OCI-LY1 (cell line): ENCODE data around the gene GRIA4.
"Not testable (repeated sequence)": the region's sequence is repeated elsewhere in the genome, so short reads cannot be mapped to it uniquely, and the experiment has no call there.

Source experiments
- H2AFZ ChIP-seq: fragments of 200-600 bp; sonication (generic), shearing (Covaris generic); 2 replicates; pipeline ENCODE4 v1.6.0; 2014; ENCODE audit warnings: antibody characterized with exemption, mild to moderate bottlenecking, low read length
- H3F3A ChIP-seq: fragments of 200-600 bp; sonication (generic), shearing (Covaris generic); 2 replicates; pipeline ENCODE4 v1.6.0; 2014; ENCODE audit warnings: mild to moderate bottlenecking, antibody characterized with exemption, low read length, moderate library complexity; ENCODE audit not compliant: insufficient read depth
- H3K27ac ChIP-seq: fragments of 200-600 bp; sonication (generic); 2 replicates; pipeline ENCODE4 v1.5.1; 2014; ENCODE audit warnings: low read length, mixed run types, mild to moderate bottlenecking, low read depth; ENCODE audit not compliant: poor library complexity, severe bottlenecking
- H3K27me3 ChIP-seq: fragments of 200-600 bp; sonication (generic); 2 replicates; pipeline ENCODE4 v1.6.0; 2014; ENCODE audit warnings: antibody characterized with exemption, mild to moderate bottlenecking, low read length, moderate library complexity; ENCODE audit not compliant: insufficient read depth
- H3K36me3 ChIP-seq: fragments of 200-600 bp; sonication (generic); 2 replicates; pipeline ENCODE4 v1.6.1; 2014; ENCODE audit warnings: mild to moderate bottlenecking, antibody characterized with exemption, low read length, moderate library complexity, mixed read lengths; ENCODE audit not compliant: insufficient read depth
- H3K4me1 ChIP-seq: fragments of 200-600 bp; sonication (generic); 2 replicates; pipeline ENCODE4 v1.5.1; 2014; ENCODE audit warnings: mild to moderate bottlenecking, low read length, moderate library complexity; ENCODE audit not compliant: insufficient read depth, severe bottlenecking
- H3K4me2 ChIP-seq: fragments of 200-600 bp; sonication (generic), shearing (Covaris generic); 2 replicates; pipeline ENCODE4 v1.6.1; 2014; ENCODE audit warnings: low read length
- H3K4me3 ChIP-seq: fragments of 200-600 bp; sonication (generic); 2 replicates; pipeline ENCODE4 v1.5.1; 2014; ENCODE audit warnings: low read length, low read depth, mild to moderate bottlenecking, mixed read lengths; ENCODE audit not compliant: poor library complexity, severe bottlenecking
- H3K79me2 ChIP-seq: fragments of 200-600 bp; shearing (Covaris generic); 2 replicates; pipeline ENCODE4 v1.6.1; 2016; ENCODE audit warnings: mixed run types, low read length, mixed read lengths; ENCODE audit not compliant: insufficient read depth
- H3K9ac ChIP-seq: fragments of 200-600 bp; sonication (generic), shearing (Covaris generic); 2 replicates; pipeline ENCODE4 v1.6.1; 2014; ENCODE audit warnings: mild to moderate bottlenecking, low read length, mixed read lengths
- H3K9me2 ChIP-seq: fragments of 200-600 bp; sonication (generic), shearing (Covaris generic); 2 replicates; pipeline ENCODE4 v1.6.1; 2014; ENCODE audit warnings: low read depth, mild to moderate bottlenecking, low read length, mixed read lengths
- H3K9me3 ChIP-seq: fragments of 200-600 bp; shearing (Covaris generic); 2 replicates; pipeline ENCODE4 v1.6.1; 2014; ENCODE audit warnings: low read length, mixed read lengths
- H4K20me1 ChIP-seq: fragments of 200-600 bp; sonication (generic), shearing (Covaris generic); 2 replicates; pipeline ENCODE4 v1.6.0; 2016; ENCODE audit warnings: mild to moderate bottlenecking, low read length; ENCODE audit not compliant: insufficient read depth
- EZH2 ChIP-seq: fragments of 200-600 bp; sonication (generic), shearing (Covaris generic); IDR thresholded peaks from 2 replicates; pipeline ENCODE4 v1.8.0; 2017; ENCODE audit warnings: borderline replicate concordance, mixed run types, mild to moderate bottlenecking, antibody characterized with exemption, low read length, moderate library complexity, mixed read lengths
- TF ChIP-seq, protein P1 (sequence below): fragments of 200-600 bp; sonication (generic), shearing (Covaris generic); IDR thresholded peaks from 2 replicates; pipeline ENCODE4 v1.5.1; 2017; ENCODE audit warnings: mild to moderate bottlenecking, antibody characterized with exemption, low read length, moderate library complexity, mixed read lengths

Gene GRIA4

DNA sequence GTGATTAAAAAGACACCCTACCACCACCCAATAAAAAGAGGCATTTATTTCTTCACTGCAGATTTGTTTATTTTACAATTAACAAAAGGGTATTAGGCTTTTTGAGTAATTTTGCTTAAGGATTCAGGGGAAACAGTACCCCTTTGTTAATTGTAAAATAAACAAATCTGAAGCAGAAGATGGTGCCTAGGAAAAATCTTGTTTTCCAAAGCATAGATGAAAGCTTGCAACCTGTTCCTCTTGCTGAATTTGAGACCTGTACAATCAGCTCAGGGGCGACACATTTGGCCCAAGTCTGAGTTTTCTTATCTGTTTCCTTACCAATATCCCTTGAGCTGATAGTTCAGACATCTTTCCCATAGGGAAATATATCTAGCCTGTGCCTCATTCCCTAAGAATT, 171.9 kb downstream of the GRIA4 start:
- Histone ChIP-seq H4K20me1 (no peaks in the 10 kb centered on the region), H3K27me3 (no peaks in the 10 kb centered on the region), H3K4me3 (no peak overlapping the region), H3K27ac (no peak overlapping the region), H3K9me3 (no peaks in the 10 kb centered on the region), H3K9me2 (no peaks in the 10 kb centered on the region), H3K36me3 (no peaks in the 10 kb centered on the region), H3F3A (no peaks in the 10 kb centered on the region), H2AFZ (no peak overlapping the region), H3K4me2 (no peak overlapping the region), H3K79me2 (no peaks in the 10 kb centered on the region), H3K4me1 (no peaks in the 10 kb centered on the region), H3K9ac (no peak overlapping the region)
- TF ChIP-seq, protein P1, sequence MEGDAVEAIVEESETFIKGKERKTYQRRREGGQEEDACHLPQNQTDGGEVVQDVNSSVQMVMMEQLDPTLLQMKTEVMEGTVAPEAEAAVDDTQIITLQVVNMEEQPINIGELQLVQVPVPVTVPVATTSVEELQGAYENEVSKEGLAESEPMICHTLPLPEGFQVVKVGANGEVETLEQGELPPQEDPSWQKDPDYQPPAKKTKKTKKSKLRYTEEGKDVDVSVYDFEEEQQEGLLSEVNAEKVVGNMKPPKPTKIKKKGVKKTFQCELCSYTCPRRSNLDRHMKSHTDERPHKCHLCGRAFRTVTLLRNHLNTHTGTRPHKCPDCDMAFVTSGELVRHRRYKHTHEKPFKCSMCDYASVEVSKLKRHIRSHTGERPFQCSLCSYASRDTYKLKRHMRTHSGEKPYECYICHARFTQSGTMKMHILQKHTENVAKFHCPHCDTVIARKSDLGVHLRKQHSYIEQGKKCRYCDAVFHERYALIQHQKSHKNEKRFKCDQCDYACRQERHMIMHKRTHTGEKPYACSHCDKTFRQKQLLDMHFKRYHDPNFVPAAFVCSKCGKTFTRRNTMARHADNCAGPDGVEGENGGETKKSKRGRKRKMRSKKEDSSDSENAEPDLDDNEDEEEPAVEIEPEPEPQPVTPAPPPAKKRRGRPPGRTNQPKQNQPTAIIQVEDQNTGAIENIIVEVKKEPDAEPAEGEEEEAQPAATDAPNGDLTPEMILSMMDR, result no peak
- TF ChIP-seq EZH2, result no peak

DNA sequence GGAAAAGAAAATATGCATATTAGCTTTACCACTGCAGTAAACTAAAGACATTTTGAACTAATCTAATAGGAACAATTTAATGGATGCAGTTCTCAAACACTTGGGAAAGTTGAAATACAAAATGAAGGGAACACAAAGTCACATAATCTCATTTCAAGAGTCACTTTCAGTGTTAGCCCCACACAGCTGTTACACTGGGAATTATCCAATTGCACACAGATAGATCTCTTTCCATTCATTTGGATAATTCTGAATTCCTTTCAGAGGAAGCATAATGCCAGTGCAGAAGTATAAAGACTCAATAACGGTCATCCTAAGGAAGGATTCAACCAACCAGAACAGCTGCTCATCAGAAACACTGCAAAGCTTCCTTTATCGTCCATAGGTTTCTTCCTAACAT, 173.3 kb downstream of the GRIA4 start:
- Histone ChIP-seq H3K4me2 (no peak overlapping the region), H3K27me3 (no peaks in the 10 kb centered on the region), H3K4me3 (no peak overlapping the region), H3K9ac (no peak overlapping the region), H3K27ac (no peak overlapping the region), H3K36me3 (no peaks in the 10 kb centered on the region), H2AFZ (no peak overlapping the region), H4K20me1 (no peaks in the 10 kb centered on the region), H3K9me2 (no peaks in the 10 kb centered on the region), H3F3A (no peaks in the 10 kb centered on the region), H3K79me2 (no peaks in the 10 kb centered on the region), H3K9me3 (no peaks in the 10 kb centered on the region), H3K4me1 (no peaks in the 10 kb centered on the region)
- TF ChIP-seq, protein P1, result no peak
- TF ChIP-seq EZH2, result no peak

DNA sequence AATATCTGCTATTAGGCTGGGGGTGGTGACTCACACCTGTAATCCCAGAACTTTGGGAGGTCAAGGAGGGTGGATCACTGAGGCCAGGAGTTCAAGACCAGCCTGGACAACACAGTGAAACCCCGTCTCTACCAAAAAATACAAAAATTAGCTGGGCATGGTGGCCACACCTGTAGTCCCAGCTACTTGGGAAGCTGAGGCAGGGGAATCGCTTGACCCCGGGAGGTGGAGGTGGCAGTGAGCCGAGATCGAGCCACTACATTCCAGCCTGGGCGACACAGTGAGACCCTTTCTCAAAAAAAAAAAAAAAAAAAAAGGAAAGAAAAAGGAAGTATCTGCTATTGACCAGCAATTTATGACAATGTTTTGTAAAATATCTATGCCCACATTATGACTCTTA, 176.0 kb downstream of the GRIA4 start:
- not testable (repeated sequence) for H3K4me2 ChIP-seq, H3K9ac ChIP-seq, H3K9me2 ChIP-seq, H3K79me2 ChIP-seq, H2AFZ ChIP-seq, H3F3A ChIP-seq, H3K4me1 ChIP-seq, H3K4me3 ChIP-seq, H3K9me3 ChIP-seq, H3K36me3 ChIP-seq, H3K27me3 ChIP-seq, H3K27ac ChIP-seq, H4K20me1 ChIP-seq

DNA sequence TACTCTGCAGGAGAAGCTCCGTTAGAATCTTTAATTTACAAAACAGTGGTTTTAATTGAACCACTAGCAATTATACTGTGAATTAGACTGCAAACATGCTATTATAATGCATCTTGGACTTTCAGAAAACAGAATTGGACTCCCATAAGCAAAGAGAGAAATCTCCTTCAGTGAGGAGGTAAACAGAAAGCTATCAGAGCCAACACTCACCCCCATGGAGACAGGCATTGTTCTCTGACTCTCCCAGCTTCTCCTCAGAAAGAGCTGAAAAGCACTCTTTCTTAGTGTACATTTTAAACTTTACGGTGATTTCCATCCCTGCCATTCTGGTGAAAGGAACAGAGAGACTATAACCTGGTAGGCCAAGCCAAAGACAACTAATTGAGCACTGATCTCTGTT, 176.9 kb downstream of the GRIA4 start:
- H3K27ac ChIP-seq, result no peak overlapping the region
- H3K9ac ChIP-seq, result no peak overlapping the region
- H4K20me1 ChIP-seq, result no peaks in the 10 kb centered on the region
- H3K4me3 ChIP-seq, result no peak overlapping the region
- H3K9me2 ChIP-seq, result no peaks in the 10 kb centered on the region
- no peak for TF ChIP-seq EZH2
- TF ChIP-seq, protein P1, result no peak
- H3F3A ChIP-seq, result no peaks in the 10 kb centered on the region
- no peaks in the 10 kb centered on the region for H3K4me1 ChIP-seq
- H2AFZ ChIP-seq, result no peak overlapping the region
- no peaks in the 10 kb centered on the region for H3K9me3 ChIP-seq
- no peaks in the 10 kb centered on the region for H3K36me3 ChIP-seq
- no peaks in the 10 kb centered on the region for H3K27me3 ChIP-seq
- H3K79me2 ChIP-seq, result no peaks in the 10 kb centered on the region
- H3K4me2 ChIP-seq, result no peak overlapping the region
